RCC 7860 (cell line): ENCODE data around the gene TMEM116.
"Not testable (repeated sequence)": the region's sequence is repeated elsewhere in the genome, so short reads cannot be mapped to it uniquely, and the experiment has no call there.

Experiments
- DNase-seq: peaks from one replicate; pipeline ENCODE4 v3.0.0-alpha.2; 2015; ENCODE audit warnings: low spot score
- FAIRE-seq: peaks from 2 replicates; lab custom pipeline; 2012; peaks lifted over from hg19 to GRCh38; lab: Jason Lieb, UNC

Gene TMEM116

DNA sequence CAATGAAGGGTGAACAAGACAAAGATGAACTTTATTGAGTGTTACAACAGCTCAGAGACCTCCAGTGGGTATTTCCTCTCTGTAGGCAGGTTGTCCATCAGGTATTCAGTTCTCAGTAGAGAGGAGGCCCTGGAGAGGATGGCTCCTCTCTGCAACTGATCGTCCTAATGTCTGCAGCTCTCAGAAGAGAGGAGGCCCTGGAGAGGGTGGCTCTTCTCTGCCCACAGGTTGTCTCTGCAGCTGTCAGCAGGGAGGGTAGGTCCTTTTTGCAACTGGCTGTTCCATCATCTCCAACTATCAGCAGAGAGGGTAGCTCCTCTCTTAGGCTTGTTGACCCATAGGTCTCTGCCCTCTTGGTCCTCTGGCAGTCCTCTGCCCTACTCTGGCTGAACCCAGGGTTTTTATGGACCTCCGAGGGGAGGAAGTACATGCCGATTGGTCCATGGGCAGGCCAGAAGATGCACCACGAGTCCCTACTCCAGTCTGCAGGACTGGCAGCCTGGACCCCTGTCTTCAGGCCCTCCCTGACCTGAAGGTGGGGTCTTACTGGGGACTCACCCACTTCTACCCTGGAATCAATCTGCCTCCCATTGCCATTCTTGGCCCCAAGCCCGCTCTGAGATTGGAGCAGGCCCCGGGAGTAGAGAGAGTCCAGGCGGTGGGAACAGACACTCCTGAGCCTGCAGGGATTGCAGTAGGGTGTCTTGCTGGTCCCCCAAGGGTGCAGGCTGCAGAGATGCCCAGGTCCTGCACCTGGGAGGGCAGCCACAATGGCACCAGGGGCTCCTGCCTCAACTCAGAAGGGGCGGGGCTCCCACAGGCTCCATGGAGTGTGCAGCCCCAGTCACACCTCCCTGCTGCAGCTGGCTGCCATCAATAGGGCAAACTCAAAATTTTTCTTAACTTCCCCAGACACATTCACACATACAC lies 2.3 kb downstream of the TMEM116 start:
- FAIRE-seq: no peak
- DNase-seq: no peak

DNA sequence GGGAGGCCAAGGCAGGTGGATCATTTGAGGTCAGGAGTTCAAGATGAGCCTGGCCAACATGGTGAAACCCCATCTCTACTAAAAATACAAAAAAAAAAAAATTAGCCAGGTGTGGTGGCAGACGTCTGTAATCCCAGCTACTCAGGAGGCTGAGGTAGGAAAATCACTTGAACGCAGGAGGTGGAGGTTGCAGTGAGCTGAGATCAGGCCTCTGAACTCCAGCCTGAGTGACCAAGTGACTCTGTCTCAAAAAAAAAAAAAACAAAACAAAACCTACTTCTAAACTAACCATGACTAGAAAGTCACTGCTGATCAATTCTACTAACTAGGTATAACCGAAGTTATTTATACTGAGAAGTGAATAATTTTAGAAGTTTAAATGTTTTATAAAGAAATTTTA lies 3.4 kb downstream of the TMEM116 start:
- FAIRE-seq, DNase-seq: not testable (repeated sequence)

DNA sequence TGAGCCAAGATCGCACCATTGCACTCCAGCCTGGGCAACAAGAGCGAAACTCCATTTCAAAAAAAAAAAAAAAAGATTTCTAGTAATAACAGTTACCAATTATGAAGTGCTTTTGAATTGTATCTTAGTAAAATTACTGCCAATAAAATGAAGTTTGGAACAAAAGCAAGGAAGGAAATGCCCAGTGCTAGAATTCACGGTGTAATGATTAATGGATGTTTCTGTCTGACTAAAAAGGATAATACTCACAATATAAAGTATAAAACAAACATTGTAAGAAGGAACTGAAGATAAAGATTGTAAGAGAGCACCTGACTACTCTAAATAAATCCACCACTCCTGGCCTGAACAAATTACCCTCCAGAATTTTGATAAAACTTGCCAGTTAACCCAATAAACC lies 4.0 kb downstream of the TMEM116 start:
- DNase-seq: no peak
- no peak for FAIRE-seq

DNA sequence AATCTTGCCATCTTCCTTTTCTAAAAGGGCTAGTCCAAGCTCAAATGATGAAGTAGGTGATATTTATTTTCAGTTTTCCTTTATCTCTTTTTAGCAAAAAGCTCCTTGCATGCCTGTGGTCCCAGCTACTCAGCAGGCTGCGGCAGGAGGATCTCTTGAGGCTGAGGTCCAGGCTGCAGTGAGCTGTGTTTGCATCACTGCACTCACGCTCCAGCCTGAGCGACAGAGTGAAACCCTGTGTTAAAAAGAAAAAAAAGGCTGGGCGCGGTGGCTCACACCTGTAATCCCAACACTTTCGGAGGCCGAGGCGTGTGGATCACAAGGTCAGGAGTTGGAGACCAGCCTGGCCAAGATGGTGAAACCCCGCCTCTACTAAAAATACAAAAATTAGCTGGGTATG lies 5.0 kb downstream of the TMEM116 start:
- FAIRE-seq: no peak
- no peak for DNase-seq

DNA sequence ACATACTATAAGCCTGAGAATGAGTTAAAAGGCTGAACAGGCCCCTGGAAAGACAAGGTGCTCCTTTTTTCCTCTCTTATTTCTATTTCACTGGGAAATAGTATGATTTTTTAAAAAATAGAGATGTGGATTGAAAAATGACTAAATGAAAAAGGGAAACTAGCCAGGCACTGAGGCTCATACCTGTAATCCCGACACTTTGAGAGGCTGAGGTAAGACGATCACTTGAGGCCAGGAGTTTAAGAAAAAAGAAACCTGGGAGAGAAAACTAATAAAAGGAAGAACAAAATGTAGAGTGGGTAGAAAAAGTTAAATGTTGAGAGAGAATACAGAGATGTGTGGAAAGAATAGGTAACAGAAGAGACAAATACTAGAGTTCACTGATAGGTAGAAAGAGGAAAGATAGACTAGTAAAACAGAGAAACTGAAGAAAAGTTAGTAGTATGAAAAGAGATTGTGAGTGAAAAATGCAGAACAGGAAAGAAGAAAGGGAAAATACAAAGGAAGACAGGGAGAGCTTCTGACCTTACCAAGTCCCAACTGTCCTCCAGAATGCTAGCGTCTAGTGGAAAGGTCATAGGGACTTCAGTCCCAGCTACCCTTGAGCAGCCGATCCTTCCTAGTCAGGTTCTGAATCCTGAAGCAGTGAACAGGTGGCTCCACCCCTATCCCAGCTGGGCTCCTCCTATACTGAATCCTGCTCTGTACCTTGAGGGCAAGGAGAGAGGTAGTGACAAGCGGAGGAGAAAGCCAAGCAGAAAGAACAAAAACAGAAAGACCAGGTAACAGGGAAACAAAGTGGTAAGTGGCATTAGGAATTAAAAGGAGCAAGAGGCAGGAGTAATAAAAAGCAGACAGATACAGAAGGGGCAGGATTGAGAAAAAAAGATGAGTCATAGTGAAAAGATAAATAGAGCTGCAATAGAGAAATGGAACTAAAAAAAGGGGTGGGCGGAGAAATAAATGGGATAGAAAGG lies 7.3 kb downstream of the TMEM116 start:
- DNase-seq (no peak), FAIRE-seq (no peak)

DNA sequence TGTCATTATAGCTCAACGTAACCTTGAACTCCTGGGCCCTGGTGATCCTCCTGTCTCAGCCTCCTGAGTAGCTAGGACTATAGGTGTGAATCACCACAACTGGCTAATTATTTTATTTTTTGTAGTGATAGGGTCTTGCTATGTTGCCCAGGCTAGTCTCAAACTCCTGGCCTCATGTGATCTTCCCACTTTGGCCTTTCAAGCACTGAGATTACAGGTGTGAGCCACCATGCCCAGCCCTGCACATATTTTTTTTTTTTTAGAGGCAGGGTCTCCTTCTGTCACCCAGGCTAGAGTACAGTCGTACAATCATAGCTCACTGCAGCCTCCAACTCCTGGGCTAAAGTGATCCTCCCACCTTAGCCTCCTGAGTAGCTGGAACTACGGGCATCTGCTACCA lies 8.9 kb downstream of the TMEM116 start:
- no peak for FAIRE-seq

DNA sequence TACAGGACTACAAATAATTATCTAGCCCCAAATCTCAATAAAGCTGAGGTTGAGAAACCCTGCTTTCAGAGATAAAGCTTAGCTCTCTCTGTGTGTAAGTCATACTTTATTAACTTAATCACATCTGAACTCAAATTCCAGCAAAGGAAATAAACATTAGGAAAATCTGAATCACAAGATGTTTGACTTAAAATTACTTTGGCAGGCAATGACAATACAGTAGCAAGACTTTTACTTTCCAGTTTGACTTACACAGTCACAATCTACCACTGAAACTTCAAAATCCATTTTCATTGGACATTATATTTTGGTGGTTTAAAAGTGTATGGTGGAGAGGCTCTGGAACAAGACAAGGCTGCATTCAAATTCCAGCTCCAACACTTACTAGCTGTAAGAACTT lies 11.4 kb downstream of the TMEM116 start:
- DNase-seq: no peak
- no peak for FAIRE-seq

More for the DNA sequence above, 8.9 kb downstream of the TMEM116 start:
- no peak for DNase-seq

DNA sequence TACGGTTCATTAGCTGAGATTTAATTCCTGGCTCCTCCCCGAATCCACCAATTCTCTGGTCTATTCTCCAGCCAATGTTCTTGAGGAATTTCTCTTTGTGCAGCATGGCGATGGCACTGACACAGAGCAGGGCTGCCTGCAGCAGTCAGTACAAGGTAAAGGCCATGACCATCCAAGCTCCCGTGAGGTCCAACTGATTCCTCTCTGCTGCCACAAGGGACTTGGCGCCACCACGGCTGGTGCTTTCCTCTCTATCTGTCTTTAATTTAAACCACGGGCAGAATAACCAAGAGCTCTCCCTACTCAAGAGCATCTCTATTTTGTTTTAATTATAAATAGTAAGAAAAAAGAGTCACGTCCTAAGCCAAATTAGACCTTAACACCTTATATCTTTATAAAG lies 12.1 kb downstream of the TMEM116 start:
- FAIRE-seq (no peak), DNase-seq (no peak)

DNA sequence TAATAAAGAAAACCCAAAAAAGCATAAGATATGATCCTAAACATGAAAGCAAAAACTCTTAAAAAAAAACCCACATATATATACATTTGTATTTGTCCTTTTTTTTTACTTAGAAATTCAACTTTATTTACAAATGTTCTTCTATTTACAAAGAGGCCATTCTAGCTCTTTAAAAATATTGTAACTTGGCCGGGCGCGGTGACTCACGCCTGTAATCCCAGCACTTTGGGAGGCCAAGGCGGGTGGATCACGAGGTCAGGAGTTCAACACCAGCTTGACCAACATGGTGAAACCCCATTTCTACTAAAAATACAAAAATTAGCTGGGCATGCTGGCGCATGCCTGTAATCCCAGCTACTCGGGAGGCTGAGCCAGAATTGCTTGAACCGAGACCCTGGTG lies 13.8 kb downstream of the TMEM116 start:
- DNase-seq, FAIRE-seq: not testable (repeated sequence)

DNA sequence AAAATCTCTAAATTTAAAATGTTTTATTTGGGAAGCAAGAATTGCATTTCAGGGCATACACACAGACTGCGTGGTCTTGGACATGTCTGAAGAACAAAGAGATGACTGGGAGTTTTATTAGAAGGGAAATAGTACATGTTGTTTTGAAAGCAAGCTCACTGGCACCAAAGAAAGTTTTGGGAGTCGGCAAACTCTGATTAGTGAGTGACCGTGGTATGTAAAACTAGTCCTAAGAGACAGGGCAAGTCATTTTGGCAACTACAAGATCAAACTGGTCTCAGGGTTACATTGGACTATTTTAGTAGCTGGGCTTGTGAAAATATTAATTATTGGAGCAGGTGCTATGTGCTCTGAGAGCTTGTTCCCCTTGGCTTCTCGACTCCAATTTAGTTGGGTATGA lies 14.9 kb downstream of the TMEM116 start:
- FAIRE-seq (no peak), DNase-seq (no peak)

DNA sequence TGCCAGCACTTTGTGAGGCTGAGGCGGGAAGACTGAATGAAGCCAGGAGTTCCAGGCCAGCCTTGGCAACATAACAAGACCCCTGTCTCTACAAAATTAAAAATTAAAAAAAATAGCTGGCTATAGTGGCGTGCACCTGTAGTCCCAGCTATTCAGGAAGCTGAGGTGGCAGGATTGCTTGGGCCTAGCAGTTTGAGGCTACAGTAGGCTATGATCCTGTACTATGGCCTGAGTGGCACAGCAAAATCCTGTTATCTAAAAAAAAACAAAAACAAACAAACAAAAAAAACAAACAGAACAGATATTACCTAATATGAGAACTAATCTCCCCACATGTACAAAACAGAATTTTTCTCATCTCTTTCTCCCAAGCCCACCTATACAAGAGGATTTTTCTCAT lies 15.7 kb downstream of the TMEM116 start:
- no peak for FAIRE-seq
- no peak for DNase-seq

DNA sequence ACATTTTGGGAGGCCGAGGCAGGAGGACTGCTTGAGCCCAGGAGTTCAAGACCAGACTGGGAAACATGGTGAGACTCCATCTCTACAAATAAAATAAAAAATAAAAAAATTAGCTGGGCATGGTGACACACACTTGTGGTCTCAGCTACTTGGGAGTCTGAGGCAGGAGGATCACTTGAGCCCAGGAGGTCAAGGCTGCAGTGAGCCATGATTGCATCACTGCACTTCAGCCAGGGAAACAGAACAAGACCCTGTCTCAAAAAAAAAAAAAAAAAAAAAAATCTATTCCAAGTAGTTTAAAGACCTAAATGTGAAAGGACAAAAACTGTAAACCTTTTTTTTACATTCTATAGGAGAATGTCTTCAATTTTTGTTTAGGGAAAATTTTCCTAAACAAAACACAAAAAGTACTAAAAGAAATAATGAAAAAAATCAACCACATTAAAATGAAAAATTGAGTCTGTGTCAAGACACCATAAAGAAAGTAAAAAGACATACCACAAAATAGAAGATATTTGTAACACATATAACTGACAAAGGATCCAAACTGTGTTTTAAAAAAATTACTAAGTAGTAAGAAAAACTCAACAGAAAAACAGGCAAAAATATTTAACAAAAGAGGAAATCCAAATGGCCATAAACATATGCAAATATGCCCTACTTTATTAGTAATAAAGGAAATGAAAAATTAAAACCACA lies 17.0 kb downstream of the TMEM116 start:
- no peak for DNase-seq
- FAIRE-seq: no peak

DNA sequence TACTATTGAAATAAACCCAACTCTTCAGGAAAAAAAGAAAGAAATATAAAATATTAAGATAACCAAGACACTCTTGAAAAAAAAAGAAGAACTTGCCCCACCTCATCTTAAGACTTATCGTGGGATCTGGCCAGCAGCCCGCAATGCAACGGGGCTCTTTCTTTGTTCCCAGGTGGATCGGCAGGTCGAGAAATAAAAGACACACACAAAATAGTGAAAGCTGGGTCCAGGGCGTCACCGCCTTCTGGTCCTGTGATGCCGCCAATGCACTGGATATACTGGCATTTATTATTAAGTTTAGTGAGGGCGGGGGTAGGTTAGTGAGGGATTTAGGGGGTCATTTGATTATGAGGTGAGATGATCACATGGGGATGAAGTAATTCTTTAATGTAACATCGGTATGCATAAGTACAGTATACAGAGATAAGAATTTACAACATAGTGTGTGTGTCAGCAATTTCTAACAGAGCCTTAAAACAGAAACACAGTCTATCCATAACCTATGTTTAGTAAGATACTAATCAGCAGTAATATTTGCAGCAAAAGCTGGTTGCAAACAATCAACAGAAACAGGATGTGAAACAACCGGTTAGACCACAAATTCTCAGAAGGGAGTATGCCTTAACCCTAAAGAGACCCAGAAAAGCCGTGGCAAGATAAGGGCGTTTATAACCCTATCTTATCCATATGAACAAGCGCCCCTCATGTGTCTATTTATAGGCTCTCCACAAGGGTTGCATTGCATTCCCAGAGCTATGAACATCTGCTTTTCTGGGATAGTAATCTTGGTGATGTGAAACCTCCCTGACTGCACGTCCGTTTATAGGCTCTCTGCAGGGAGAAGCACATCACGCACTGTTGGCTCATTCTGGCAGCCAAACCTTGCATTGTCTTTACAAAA lies 18.5 kb downstream of the TMEM116 start:
- not testable (repeated sequence) for FAIRE-seq

DNA sequence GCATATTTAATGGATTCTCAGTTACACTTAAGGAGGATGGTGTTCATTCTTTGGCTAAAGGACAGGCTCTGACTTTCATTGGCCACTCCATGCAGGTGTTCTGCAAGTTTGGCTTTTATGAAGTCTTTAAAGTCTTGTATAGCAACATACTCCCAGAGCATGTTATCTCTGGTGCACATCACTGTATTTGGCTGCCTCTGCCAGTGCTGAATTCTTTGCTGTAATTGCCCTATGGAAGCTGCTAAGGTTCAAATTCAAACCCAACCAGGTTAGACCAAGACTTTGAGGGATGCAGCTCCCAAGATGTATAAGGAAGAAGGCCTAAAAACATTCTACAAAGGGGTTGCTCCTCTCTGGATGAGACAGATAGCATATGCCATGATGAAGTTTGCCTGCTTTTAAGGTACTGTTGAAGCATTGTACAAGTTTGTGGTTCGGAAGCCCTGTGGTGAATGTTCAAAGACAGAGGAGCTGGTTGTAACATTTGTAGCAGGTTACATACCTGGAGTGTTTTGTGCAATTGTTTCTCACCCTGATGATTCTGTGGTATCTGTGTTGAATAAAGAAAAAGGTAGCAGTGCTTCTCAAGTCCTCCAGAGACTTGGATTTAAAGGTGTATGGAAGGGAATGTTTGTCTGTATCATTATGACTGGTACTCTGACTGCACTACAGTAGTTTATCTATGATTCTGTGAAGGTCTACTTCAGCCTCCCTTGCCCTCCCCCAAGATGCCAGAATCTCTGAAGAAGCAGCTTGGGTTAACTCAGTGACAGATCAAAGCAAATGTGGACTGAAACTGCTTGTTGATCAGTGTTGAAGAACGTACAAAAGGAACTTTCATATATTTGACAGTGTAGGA lies 19.4 kb downstream of the TMEM116 start:
- DNase-seq (no peak), FAIRE-seq (no peak)

More for the DNA sequence above, 18.5 kb downstream of the TMEM116 start:
- not testable (repeated sequence) for DNase-seq

DNA sequence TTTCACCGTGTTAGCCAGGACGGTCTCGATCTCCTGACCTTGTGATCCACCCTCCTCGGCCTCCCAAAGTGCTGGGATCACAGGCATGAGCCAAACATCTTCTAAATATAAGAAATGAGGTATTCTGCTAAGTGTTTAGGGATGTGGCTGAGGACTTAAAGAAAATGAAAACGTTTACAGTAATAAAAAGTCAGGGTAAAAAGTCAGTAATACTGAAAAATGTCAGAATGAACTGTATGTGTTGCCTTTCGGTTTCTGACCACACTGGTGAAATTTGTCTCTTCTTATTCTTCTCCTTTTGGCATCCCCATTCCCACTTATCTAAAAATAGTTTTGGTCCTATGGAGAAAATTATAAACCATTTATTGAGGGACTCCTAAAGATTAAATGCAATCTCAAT lies 20.5 kb downstream of the TMEM116 start:
- no peak for FAIRE-seq
- no peak for DNase-seq

DNA sequence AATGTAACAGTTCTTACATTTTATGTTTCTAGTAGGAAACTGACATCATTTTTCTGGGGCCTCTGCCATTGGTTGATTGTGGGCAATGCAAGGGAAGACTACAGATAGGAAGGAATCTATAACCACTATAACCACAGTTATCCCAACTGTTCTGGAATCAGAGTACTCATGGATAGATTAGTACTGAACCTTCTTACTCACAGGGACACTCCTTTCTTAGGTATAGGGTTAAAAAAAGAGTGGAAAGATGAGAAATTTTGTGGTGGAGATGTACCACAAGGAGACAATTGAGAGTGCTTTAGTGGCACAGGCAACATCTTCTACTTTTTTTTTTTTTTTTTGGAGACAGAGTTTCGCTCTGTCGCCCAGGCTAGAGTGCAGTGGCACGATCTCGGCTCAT lies 21.0 kb downstream of the TMEM116 start:
- no peak for FAIRE-seq
- DNase-seq: no peak

DNA sequence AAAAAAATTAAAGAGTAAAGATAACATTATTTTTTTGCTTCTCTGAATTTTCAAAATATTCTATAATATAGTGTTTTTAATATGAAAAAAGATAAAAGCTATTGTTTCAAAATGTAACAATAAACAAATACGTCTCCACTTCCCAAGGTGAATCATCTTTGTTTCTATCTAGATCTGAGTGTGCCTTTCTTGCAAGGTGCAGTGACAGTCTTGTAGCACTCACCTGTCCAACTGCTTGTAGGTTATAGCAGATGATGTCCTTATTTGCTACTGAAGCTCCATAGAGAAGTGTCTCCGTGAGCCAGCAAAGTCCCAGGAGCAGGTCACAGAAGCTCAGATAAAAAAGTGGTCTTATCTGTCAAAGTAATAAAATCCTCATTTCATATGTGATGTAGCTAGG lies 21.4 kb downstream of the TMEM116 start:
- DNase-seq: no peak
- no peak for FAIRE-seq

DNA sequence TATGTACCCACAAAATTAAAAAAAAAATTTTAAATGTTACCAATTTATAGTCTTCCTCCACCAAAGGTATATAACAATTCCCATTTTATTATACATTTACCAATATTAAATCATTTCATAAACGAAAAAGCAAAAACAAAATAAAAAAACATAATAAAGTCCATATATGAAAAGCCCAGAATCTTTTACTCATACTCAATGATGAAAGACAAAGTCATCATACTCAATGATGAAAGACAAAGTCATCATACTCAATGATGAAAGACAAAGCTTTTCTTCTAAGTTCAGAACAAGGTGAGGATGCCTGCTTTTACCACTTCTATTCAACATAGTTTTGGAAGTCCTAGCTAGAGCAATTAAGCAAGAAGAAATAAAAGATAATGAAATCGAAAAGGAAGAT lies 28.1 kb downstream of the TMEM116 start:
- DNase-seq: no peak
- no peak for FAIRE-seq

DNA sequence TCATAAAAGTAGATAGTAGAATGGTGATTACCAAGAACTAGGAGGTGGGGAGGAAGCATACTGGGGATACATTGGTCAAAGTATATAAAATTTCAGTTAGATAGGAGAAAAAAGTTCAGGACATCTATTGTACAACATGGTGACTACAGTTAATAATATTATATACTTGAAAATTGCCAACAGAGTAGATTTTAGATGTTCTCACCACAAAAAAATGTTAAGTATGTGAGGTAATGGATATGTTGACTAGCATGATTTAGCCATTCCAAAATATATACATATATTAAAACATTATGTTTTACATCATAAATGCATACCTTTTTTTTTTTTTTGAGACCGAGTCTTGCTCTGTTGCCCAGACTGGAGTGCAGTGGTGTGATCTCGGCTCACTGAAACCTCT lies 31.0 kb downstream of the TMEM116 start:
- no peak for DNase-seq
- no peak for FAIRE-seq
